ENCODE results near the gene PLEKHG5. TPM values are rescaled to one million over a fixed set of nuclear protein-coding genes. Genes with fewer than 3 reads are reported as not detected.

PLEKHG5 gene
- total and polyA plus RNA-seq, 10 of the 15 experiments (the other 5 are each of a cell fraction or from before 2014, with no cell fraction given) = 0.04 to 1.1 (median 0.18) TPM; not detected in 1

DNA sequence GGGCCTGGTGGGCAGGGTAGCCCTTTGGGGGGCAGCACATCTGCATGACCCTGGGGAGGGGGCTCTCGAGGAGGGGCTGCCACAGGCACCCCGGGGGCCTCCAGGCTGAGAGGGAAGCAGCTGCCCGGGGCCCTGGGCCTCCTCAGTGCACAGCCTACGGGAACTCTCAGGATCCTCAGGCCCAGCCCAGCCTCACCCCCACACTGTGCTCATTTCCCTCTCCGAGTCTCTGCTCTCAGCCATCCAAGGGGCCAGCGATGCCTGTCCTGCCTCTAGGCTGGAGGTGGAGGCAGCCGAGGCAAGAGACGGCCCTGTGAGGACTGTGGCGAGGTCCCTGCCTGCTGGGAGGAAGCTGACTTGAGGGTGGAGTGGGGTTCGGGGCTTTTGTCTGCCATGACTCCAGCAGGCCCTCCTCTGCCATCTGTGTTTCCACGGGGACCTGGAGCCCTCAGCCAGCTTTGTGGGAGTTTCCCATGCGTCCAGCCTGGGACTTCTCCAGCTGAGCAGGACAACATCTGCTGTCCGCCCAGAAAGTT, 7.2 kb upstream of the PLEKHG5 start:
- no peak for DNase-seq (ENCODE audit: low read depth, low spot score)
- Histone ChIP-seq H3K27ac (ENCODE audit: control insufficient read depth, insufficient read depth) (no peak overlapping the region), H2AFZ (ENCODE audit: control insufficient read depth, low read depth, low read length) (no peak overlapping the region), H3K9me3 (replicated peaks; ENCODE audit: control insufficient read depth, insufficient read depth, low read length) (no peaks in the 10 kb centered on the region), H4K20me1 (ENCODE audit: control insufficient read depth, insufficient read depth) (no peaks in the 10 kb centered on the region), H3K27me3 (replicated peaks in 1 of 2; ENCODE audit: control insufficient read depth in 2 of 2, insufficient read depth in 2 of 2, low read length in 1 of 2) (peaks cover 4 to 8% of the 10 kb centered on the region in 2 experiments), H3K79me2 (ENCODE audit: control insufficient read depth, insufficient read depth, low read length) (no peaks in the 10 kb centered on the region), H3K36me3 (ENCODE audit: control insufficient read depth in 2 of 2, insufficient read depth in 2 of 2, low read length in 1 of 2) (no peaks in the 10 kb centered on the region), H3K4me3 (no peak overlapping the region), H3K4me2 (ENCODE audit: control insufficient read depth, insufficient read depth) (no peak overlapping the region), H3K4me1 (ENCODE audit: control insufficient read depth, insufficient read depth, low read length) (no peaks in the 10 kb centered on the region), H3K9ac (ENCODE audit: control insufficient read depth, insufficient read depth, low read length) (no peak overlapping the region)
- ChIA-PET SMC1A (ENCODE audit: uncharacterized antibody, unreplicated experiment) (no interaction called here), CTCF (interaction anchor here (1.0 to 1.8 kb wide), 5 partner anchors 24 to 148 kb away, joined by 3 to 5 read pairs (median 4); no protein-coding TSS in a partner anchor), RAD21 (ENCODE audit: unreplicated experiment) (no interaction called here), POLR2A (no interaction called here)
- in situ Hi-C loops (cut with MboI) = loop anchor here (25.0 kb wide), 1 partner anchor 714 kb away; no protein-coding TSS in a partner anchor
- peak; percentile 22; the same call in 1 of the 3 replicates for ATAC-seq
- FAIRE-seq = no peak
- intact Hi-C loops (cut with micrococcal nuclease; ENCODE audit: unreplicated experiment) = no loop called here
- BruUV-seq (replicated peaks) = no TSS peak
- 42% methylated on average over 11 of the region's 13 CpGs for WGBS (ENCODE audit: insufficient coverage, insufficient replicate concordance, low lambda C conversion rate, missing lambda C conversion rate)
- TF ChIP-seq NFIC (IDR thresholded peaks at IDR 0.05; ENCODE audit: low read depth, low read length) = no peak
- TF ChIP-seq RCOR1 (conservative IDR thresholded peaks at IDR 0.05; ENCODE audit: low read depth, low read length) = no peak
- TF ChIP-seq POU2F2 (IDR thresholded peaks at IDR 0.05; ENCODE audit: borderline replicate concordance, low read depth, low read length) = no peak
- TF ChIP-seq, protein P1, sequence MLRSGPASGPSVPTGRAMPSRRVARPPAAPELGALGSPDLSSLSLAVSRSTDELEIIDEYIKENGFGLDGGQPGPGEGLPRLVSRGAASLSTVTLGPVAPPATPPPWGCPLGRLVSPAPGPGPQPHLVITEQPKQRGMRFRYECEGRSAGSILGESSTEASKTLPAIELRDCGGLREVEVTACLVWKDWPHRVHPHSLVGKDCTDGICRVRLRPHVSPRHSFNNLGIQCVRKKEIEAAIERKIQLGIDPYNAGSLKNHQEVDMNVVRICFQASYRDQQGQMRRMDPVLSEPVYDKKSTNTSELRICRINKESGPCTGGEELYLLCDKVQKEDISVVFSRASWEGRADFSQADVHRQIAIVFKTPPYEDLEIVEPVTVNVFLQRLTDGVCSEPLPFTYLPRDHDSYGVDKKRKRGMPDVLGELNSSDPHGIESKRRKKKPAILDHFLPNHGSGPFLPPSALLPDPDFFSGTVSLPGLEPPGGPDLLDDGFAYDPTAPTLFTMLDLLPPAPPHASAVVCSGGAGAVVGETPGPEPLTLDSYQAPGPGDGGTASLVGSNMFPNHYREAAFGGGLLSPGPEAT (IDR thresholded peaks at IDR 0.05; ENCODE audit: low read depth) = no peak
- TF ChIP-seq SMAD5 (IDR thresholded peaks at IDR 0.05; ENCODE audit: low read depth) = no peak
- no peak for TF ChIP-seq ZNF207 (IDR thresholded peaks at IDR 0.05; ENCODE audit: borderline replicate concordance)
- TF ChIP-seq TCF7 (IDR thresholded peaks at IDR 0.05; ENCODE audit: borderline replicate concordance) = no peak
- no peak for TF ChIP-seq TCF3 (IDR thresholded peaks at IDR 0.05; ENCODE audit: borderline replicate concordance, insufficient read depth, low read depth, low read length)
- TF ChIP-seq TARDBP (IDR thresholded peaks at IDR 0.05; ENCODE audit: borderline replicate concordance) = no peak
- no peak for TF ChIP-seq SUPT20H (IDR thresholded peaks at IDR 0.05; ENCODE audit: borderline replicate concordance, control insufficient read depth, low read depth, low read length)
- TF ChIP-seq MYC (IDR thresholded peaks at IDR 0.05; ENCODE audit: insufficient read depth, insufficient read length, insufficient replicate concordance, low read length, severe bottlenecking) = no peak
- no peak for TF ChIP-seq RELA (IDR thresholded peaks at IDR 0.05; ENCODE audit: borderline replicate concordance, partially characterized antibody)
- no peak for TF ChIP-seq ZNF384 (IDR thresholded peaks at IDR 0.05; ENCODE audit: borderline replicate concordance, low read depth, low read length)
- TF ChIP-seq STAT1 (conservative IDR thresholded peaks at IDR 0.05) = no peak

Data from GM12878 (cell line).